Bone marrow (tissue), 2 donors: ENCODE data around the gene TSPAN31.

Source experiments
- DNase-seq, 2 donors: peaks; one replicate each; lab custom pipeline; 2025; lab: John Stamatoyannopoulos, UW

The TSPAN31 gene

DNA sequence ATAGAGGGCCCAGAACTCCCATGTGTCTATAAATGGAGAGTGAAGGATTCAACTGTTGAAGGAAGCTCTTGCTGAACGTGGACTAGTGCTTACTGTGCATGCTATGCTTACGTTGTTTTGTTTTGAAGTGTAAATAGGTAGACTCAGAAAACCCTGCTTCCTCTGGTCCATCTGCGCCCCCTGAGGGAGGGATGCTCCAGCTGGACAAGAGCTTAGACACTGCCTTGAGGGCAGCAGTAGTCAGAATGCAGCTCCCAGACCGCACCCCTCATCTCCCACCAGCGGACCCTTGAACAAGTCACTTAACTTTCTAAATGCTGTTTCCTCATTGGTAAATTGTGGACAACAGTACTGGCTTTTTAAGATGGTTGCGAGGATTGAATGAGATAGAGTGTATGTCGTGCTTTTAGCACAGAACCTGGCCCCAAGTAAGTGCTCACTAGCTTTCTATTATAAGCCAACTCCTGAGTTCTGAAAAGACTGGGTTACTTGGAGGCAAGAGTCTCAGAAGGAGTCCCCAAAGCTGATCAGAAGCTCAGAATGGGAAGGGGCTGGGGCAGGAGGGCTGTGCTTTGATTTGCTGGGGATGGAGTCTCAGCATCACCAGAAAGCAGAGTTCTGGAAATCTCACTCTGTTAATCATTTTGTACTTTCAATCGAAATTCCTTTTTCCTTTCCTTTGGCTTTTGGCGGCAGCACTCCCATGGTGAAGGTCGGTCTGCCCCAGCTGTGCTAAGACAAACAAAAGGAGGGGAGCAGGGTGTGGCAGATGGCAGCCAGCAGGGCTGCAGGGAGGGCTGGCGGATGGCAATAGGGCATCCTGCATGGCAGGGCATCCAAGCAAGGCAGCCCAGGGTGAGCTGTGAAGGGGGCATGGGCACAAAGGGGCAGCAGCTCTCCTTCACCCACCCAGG, 21.9 kb upstream of the TSPAN31 start:
- no peak for DNase-seq

DNA sequence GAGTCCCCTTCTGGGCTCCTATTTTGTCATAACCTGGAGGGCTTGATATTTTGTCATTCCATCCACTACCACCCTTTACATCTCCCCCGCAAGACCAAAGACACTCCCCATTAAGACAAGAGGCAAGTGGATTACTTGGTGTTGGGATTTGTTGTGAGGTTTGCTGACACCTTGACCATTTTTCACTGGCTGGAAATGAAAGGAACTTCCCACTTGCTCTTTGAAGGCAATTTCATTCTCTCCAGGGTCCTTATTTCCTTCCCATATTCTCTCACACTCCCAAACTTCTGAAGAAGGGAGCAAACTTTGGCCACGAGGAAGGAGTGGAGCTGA, 21.2 kb upstream of the TSPAN31 start:
- no peak for DNase-seq

DNA sequence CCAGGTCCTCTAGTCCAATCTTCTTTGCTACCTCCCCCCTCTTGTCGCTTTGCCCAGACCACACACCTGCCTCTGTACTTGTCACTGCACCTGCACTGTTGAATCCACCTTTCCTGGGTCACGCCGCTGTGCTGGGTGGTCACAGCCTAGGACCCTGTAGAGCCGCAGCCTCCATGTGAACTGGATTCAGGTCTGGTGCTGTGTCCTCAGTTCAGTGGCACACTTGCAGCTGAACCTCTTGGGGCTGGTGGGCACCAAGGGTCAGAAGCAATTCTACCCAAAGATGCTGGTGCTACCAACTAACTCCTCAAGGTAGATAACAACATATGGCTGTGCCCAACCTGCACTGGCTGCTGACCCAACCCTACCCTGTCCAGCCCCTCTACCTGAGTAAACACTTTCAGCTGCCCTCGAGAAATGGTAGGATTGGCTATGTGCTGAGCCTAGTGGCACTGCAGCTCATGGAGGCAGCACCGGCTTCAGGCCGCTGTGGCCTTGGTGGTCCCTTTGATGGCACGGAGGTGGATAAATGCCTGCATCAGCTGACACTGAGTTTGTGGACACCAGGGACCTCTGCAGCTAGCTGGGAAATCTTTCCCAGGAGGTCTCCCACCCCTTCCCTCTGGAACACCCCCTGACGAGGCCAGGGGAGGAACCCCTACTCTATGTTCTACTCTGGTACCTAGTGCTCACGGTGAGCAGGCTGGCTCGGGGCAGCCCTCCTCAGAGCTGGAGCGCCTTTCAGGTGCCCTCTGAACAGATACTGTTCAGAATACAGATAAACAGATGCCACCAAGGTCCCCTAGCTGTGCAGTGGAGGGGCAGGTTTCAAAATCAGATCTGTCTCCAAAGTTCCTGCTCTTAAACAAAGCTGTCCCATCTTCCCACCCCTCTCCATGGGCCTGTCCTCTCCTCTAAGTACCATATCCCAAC, 20.6 kb upstream of the TSPAN31 start:
- no peak for DNase-seq

DNA sequence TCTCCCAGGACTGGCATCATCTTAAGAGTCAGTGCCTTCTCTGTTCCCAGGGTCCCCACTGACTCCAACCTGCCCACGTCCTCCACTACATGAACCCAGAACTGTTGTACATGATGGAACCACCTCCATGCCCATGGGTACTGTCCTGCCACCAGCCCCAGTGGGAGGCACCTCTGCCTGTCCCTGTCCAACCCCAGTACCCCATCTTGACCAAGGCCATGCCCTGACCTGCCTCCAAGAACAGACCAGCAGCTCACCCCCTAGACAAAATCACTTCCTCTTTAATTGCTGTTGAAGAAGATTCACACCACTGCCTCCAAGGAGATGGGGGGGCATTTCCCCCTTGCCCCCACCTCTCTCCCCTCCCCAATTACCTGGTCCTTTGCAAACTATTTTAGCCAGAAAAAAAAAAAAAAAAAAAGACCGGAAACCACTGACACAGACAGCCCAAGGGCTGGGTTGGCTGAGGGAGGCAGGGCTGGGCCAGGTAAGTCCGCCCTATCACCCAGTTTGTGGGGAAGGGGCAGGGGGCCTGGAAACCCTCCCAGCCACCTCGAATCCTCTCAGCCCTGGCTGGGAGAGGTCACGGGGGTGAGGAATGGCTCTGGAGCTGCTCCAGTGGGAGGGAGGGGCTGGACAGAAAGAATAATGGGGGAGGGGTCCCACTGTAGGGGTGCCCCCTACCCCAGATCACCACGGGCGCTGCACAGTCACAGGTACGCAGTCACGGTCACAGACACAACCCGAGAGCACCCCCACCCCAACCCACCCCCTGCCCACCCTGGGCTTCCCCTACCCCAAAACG, 19.7 kb upstream of the TSPAN31 start:
- no peak for DNase-seq

DNA sequence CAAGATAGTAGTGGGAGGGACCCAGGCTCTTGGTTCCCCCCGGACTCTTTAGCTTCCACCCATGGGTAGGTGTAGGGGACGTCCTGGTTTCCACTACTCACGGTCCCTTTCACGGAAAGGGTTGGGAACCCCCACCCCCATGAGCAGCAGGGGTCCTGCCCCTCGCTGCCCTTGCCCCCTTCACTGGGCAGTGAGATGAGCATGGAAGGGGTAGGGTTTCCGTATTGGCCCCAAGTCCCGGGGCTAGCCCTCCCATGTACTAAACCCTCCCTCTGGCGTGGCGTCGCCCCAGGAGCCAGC, 19.0 kb upstream of the TSPAN31 start:
- no peak for DNase-seq

DNA sequence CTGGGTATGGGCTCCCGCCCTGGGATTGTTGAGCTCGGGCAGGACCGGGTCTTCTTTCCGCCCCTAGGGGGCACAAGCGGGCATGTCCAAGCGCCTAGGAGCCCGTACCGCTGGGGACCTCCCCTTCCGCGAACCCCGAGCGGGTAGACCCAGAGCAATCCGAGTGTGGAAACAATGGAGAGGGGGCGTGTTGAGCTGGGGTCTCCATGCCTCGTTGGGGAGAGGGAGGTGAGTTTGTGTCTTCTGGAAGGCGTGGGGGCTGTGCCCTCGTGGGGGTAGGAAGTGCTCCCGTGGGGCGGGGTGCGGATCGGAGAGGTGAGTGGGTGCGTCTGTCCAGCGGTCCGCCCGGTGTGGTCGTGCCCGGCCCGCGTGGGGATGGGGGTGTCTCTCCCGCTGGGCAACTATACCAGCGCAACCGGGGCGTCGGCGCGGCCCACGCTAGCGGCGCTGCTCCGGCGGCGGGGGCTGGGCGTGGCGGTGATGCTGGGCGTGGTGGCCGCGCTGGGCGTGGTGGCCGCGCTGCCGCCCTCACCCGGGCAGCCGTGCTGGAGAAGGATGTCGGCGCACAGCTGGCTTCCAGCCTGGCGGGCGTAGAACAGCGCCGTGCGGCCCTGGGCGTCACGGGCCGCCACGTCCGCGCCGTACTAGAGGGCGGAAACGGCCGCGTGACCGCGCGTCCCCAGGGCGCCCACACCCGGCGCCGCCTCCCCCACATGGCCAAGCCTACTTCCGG, 18.5 kb upstream of the TSPAN31 start:
- no peak for DNase-seq

- DNase-seq: no peak
Observed at GRCh38 chr12:57726884-57727757, 17.7 kb upstream of the TSPAN31 start.

DNA sequence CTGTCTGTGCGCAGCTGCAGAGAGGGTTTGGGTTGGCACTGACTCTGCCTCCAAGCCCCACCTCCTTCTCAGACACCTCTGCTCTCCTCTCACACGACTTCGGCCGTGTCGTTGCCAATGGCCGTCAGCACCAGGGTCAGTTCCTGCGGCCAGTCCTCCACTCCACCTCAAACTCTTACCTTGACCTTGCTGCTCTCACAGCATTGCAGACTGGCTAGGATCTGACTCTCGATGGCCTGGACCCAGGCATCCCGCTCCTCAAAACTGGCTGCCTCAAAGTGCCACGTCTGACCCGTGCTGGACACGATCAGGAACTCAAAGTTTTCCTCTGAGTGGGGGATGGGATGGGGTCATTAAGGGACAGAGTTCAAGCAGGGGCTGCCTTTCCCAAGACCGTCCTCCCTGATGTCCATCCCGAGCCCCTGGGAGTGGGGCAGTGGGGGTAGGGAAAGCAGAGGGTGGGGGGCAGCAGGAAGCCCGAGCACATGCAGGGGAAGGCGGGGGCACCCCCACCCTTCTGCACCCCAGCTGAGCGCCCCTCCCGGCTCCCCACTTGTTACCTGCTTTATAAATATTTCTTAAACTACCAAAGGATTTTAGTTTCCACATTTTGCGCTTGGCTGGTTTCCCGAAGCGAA, 17.0 kb upstream of the TSPAN31 start:
- no peak for DNase-seq

DNA sequence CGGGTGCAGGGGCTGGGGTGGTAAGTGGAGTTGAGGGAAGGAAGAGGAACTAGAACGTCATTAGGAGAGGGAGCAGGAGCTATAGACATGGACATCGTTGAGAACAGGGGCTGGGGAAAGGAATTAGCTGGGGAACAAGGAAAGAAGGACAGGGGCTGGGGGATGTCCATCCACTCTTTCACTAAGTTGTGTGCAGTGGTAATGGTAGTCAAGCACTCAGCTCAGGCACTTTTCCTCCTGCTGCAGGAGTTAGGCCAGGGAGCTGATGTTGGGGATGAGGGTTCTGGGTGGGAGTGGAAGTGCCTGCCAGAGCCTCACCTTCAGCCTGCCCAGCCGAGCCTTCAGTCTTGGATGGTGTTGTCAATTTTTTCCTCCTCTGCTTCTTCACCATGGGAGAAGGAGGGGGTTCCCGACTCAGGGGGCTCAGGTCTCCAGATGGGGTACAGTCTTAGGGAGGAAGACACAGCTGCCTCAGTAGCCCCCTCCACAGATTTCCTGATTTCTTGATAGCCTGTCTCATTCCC, 15.5 kb upstream of the TSPAN31 start:
- DNase-seq: no peak

DNA sequence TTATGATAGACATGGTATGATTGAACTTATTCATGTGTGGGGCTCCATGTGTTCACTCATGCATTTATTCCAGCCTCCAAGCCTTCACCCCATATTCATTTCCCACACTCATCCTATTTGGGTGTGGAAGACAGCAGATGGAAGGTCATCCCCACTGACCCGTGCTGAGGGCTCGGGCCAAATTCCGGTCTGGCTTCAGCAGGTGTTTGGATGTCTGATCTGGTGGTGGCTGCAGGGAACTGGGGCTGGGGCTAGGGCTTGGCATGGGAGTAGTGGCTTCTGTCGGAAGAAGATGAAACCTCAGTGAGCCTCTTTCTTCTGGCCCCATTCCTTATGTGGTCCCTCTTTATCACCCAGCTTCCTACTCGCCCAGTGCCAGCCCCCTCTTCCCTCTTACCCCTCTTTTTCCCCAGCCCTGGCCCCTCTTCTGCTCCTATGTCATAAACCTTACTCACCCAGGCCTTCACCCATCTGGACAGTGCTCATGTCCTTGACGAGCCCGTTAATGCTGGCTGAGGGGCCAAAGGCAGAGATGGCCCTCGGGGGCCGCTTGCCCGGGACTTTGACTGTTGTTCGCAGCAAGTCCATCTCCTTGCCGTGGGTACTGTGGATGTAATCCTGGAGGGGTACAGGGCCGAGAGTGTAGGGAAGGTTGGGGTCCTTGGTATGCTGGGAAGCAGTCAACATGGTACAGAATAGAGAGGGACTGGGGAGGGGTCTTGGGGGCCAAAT, 14.3 kb upstream of the TSPAN31 start:
- no peak for DNase-seq

DNA sequence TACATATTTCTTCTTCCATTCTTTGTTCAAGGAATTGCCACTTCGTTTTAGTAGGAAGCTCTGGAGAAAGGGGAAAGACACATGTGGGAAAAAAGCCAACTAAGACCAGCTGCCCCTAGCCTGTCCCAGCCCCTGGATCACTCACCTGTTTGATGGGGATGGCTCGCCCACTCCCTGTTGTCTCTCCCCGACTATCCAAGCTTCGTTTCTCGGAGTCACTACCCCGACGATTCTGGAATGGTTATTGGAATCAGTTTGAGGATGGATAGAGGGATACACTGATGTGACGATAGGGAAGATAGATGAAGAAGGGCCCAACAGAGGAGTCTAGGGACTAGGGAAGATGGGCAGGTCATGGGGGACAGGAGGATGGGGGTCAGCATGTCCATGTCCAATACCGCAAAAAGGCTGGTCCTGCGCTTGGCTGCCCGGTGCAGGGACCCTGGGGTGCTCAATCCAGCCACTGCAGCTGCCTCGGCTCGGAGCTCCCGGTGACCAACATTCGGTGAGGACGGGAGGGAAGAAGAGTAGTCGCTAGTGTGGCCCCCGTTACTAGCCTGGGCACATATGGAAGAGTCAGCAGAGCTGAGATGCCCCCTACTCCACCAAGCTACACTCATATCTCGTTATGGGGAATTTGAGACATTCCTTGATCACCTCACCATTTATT, 13.3 kb upstream of the TSPAN31 start:
- no peak for DNase-seq

- no peak for DNase-seq
Observed at GRCh38 chr12:57732270-57732669, 12.6 kb upstream of the TSPAN31 start.

DNA sequence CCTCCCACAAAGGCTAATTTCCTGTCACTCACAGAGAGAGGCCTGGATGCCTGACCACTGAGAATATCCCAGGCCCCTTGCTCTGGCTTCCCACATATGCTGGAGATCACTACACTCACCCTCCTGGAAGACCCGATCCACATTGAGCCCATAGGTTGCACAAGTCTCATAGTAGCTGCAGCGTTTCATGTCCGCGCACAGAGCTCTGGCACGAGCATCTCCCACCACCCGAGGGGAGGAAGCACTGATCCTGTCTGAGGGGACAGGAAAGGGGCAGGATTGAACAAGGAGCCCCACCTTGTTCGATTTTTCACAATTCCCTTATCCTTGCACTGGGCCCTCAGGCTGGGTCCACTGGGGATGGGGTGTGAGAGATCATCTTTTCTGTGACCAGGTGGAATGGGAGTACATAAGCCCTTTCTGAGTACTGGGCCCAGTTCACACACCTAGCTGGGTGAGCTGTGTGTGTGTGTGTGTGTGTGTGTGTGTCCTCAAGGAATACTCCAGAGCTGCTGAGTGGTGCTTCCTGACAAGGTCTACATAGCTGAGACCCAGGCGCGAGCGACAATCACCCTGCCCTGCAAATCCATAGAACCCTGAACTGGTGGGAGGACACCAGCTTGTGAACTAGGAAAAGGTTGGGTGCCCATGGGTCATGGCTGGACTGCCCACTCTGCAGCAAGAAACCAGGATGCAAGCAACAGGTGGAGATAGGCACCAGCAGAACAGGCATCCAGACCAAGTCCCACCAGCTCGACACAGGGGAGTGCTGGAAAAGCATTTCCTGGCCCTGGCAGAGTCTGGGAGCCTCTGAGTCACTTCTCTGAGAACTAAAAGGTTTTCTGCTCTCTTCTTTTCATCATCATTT, 11.9 kb upstream of the TSPAN31 start:
- DNase-seq: no peak

DNA sequence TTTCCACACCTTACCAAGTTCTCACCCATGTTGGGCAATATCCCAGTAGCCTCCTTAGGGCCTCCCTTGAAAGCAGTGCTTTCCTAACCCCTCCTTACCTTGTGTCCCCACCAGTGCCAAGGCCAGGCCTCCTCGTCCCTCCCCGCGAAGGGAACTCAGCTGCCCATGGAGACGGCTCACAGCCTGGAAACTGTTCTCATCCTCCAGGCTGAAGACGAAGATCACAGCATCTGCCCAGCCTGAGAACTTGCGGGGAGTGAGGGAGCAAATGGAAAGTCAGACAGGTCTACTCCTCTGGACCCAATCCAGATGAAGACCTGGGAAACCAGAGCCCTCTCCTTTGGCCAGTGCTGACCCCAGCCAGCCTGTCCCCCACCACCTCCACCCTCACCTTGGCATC, 10.9 kb upstream of the TSPAN31 start:
- no peak for DNase-seq

DNA sequence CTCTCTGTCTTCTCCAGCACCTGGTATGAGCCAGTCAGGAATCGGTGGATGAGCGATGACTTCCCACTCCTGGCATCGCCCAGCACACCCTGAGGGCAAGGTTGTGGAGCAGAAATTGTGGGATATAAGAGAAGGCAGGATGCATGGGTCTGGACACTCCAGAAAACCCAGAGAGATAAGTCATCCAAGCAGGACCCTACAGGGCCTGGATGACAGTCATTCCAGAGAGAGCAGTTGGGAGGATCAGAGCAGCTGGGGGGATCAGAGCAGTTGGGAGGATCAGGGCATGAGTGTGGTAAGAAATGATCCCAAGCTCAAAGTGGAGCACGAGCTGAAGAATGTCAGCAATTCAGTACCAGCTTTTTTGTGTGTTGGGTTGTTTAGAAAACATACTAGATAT, 10.2 kb upstream of the TSPAN31 start:
- DNase-seq: no peak

- no peak for DNase-seq
Observed at GRCh38 chr12:57735198-57735855, 9.5 kb upstream of the TSPAN31 start.
